ENCODE data around the gene CNTN5.

- TF ChIP-seq CTCF (IDR thresholded peaks at IDR 0.05 in 2 of 3, conservative IDR thresholded peaks at IDR 0.05 in 1 of 3; ENCODE audit: control insufficient read depth in 2 of 3, extremely low read depth in 1 of 3, insufficient read depth in 1 of 3, low read depth in 3 of 3, low read length in 3 of 3) (no peak), YY1 (IDR thresholded peaks at IDR 0.05; ENCODE audit: low read depth, low read length) (no peak), SREBF2 (IDR thresholded peaks at IDR 0.05; ENCODE audit: low read length) (no peak)
Observed at GRCh38 chr11:100338144-100338840, 1317.5 kb downstream of the CNTN5 start.
